NCI-H460 (cell line): Measurements from ENCODE around the gene NSUN6. TPM values are rescaled to one million over a fixed set of nuclear protein-coding genes. Genes with fewer than 3 reads are reported as not detected.

Experiments
- DNase-seq: peaks from one replicate; pipeline ENCODE4 v3.0.0-alpha.2; 2016; ENCODE audit warnings: low read depth; ENCODE audit errors: extremely low read depth
- total RNA-seq: library from RNA; depleted of rRNA; stranded (reverse); fragments of >200 nt; shearing (Covaris generic); gene quantifications from 2 replicates; pipeline ENCODE4 v1.2.3, GENCODE V29; 2014; rRNA removed

Gene NSUN6
- total RNA-seq, 1 experiment from 2014 or later = 10.5 TPM

GRCh38 chr10:18505456-18506118, 145.8 kb downstream of the NSUN6 start:
- DNase-seq = no peak

GRCh38 chr10:18504161-18504560, 147.2 kb downstream of the NSUN6 start:
- no peak for DNase-seq

GRCh38 chr10:18501629-18502028, 149.8 kb downstream of the NSUN6 start:
- no peak for DNase-seq

GRCh38 chr10:18501198-18501597, 150.2 kb downstream of the NSUN6 start:
- no peak for DNase-seq

- no peak for DNase-seq
Measured at GRCh38 chr10:18500576-18500975, 150.8 kb downstream of the NSUN6 start.

GRCh38 chr10:18498998-18499397, 152.4 kb downstream of the NSUN6 start:
- DNase-seq = no peak

GRCh38 chr10:18497806-18498369, 153.5 kb downstream of the NSUN6 start:
- DNase-seq = no peak

Other genes starting within 250 kb of the NSUN6 start
- gene ARL5B, start 7.8 kb upstream of the NSUN6 start, total RNA-seq = 18.4 and 20.4 TPM in 2 replicates